ENCODE data around the gene C22orf31.

The C22orf31 gene

DNA sequence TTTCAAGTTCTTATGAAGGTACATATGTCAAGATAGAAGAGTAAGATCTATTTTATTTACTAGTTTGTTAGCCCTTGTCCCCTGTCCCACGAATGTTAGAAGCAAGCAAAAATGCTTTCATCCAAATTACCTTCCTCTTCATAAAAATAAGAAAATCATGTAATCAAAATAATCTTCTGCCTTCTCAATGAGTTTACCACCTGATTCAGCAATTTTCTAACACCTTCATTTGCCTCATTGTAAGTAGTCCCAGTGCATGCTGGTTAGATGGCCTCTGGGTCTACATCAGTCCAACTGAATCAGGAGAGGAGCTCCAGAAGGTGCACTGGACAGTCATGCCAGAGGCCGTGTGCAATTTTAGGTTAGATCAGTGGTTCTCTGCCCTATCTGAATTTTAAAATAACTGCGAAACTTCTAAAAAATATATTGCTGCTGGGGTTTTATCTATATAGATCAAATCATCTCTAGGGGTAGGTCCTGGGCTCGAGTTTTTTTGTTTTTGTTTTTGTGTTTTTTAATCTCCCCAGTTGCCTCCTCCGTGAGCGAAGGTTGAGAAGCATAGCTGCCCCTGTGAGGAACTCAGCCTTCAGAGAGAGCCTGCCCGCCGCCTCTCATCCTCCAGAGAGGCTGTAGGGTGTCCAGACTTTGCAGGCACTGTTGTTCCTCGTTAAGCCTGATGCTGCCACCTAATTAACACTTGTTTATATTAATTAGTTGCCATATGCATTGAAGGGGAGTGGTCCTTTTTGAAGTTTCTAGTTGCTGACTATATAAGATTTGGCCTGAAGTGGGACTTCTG, 32.2 kb downstream of the C22orf31 start:
- DNase-seq (ENCODE audit: low spot score) = no peak

DNA sequence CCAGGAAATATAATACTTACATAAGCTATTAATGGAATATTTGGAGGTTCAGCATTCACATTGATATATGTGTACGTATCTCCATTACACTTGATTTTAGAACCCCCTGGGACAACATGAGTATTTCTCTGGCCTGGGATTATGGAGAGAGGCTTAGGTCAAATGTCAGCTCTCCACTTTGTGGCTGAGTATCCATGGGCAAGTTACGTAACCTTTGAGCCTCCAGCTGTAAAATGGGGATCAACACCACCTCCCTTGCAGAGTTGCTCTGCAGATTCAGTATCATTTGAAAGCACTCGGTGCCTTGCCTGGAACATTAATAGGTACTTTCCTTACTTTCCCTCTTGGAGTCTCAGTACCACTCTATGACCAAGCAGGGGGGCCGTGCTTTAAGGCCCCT, 33.2 kb downstream of the C22orf31 start:
- no peak for DNase-seq (ENCODE audit: low spot score)

DNA sequence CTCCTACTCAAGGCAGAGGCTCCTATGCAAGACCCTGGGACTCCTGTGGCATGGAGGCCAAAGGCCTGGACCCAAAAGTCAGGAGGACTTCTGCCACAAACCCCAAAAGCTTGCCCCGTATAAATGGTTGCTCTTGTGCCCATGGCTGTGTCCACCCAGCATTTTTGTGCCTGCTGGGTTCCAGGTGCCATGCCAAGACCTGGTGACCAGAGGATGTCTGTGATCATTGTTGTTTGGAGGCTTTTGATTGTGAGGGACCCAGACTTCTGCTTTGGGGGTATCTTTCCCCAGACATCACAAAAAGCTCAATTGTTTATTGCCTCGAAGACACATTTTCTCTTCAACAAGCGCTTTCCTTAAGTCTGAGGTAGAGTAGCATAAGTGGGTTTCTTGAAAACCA, 35.1 kb downstream of the C22orf31 start:
- DNase-seq (ENCODE audit: low spot score) = no peak

DNA sequence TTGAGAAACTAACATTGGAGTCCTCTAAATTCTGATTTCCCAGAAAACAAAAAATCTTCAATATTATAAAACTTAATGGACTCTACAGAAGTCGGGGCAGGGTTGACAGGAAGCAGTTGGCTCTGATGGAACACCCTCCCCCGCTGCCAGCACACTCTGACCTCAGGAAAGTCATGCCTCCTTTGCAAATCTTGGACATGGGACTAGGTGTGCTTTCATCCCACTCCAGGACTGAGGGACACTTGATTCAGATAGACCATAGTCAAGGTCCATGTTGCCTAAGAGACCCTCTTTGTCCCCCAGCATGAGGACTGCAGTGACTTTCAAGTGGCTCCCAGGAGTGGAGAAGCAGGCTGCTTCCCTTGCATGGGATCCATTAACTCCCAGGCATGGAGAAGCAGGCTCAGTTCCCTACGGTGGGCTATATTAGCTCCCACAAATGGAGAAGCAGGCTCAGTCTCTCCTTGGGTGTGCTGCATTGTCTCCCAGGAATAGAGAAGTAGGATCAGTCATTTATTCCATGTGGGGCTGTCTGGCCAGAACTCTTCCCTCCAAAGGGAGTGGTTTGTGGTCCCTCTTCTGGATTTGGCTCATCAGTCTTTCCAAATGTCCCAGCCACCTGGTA, 38.3 kb downstream of the C22orf31 start:
- DNase-seq (ENCODE audit: low spot score) = no peak

- DNase-seq (ENCODE audit: low spot score) = no peak
Measured at GRCh38 chr22:29022101-29022817, 39.4 kb downstream of the C22orf31 start.

DNA sequence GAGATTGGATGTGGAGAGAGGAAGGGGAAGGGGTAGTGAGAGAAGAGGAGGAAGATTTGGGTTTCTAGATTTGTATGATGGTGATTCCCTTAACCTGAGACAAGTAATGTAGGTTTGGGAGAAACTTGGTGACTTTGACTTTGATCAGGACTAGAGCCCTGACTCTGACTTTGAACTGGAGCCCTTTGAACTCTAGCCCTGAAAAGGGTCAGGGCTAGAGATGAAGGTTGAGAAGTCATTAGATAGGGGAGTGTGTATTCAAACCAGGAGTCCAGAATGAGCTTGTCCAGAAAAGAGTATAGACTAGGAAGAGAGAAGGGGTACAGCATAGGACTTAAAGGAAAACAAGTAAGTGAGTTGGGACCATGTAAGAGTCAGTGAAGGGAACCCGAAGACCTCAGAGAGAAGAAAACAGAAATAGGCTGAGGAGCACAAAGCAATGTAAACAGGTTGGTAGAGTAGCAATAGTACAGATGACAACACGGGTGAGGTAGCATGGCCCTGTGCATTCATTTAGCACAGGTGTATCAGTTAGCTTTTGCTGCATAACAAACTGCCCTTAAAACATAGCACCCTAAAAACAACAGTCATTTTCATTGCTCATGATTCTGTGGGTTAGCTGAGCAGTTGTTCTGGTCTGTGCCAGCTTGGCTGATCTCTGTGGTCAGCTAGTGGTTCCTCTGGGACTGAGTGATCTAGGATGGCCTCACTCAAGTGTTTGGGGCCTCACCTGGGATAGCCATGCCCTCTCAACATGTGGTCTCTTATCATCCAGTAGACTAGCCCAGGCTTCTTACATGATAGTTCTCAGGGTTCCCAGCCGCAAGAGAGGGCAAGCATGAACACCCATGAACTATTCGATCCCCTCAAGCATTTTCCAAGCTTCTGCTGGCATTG, 43.1 kb downstream of the C22orf31 start:
- no peak for DNase-seq (ENCODE audit: low spot score)

- no peak for DNase-seq (ENCODE audit: low spot score)
Measured at GRCh38 chr22:29016067-29016938, 45.3 kb downstream of the C22orf31 start.

- no peak for DNase-seq (ENCODE audit: low spot score)
Measured at GRCh38 chr22:29014773-29015172, 46.9 kb downstream of the C22orf31 start.

DNA sequence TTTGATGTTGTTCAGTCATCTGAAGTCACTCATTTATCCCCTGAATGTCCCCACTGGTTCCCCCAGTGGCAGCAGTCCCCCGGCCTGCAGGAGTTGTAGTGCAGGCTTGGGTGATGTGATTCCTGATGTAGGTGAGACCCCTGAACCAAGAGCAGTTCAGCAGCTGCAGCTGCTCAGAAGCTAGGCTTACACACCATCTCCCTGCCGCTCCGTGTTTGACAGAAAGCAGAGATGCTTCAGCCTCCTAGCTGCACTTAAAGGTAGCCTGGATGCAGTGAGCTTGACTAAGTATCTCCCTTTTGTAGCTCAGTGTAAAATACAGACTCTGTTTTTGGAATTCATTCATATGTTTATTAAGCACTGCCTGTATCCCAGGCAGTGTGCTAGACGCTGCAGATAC, 47.3 kb downstream of the C22orf31 start:
- DNase-seq (ENCODE audit: low spot score) = no peak

DNA sequence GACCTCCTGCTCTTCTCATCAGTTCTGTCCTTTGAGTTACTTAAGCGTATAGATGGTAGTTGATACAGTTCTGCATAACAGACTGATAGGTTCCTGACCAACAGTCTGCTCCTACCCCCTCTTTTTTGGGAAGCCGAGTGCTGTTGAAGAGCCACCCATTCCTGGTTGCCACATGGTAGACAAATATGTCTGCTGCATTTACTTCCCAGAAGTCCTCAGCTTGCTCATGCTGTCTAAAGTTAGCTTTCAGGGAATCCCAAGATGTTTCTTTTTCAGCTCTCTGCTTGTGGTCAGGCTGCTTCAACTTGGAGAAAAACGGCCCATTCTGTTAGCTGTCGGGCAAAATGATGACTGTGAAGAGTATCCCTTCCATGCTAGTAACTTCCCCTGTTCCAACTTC, 48.7 kb downstream of the C22orf31 start:
- no peak for DNase-seq (ENCODE audit: low spot score)

GRCh38 chr22:29012101-29012433, 49.6 kb downstream of the C22orf31 start:
- no peak for DNase-seq (ENCODE audit: low spot score)

GRCh38 chr22:29011240-29012100, 50.2 kb downstream of the C22orf31 start:
- no peak for DNase-seq (ENCODE audit: low spot score)

GRCh38 chr22:29009148-29009547, 52.5 kb downstream of the C22orf31 start:
- DNase-seq (ENCODE audit: low spot score) = no peak

All from GM03348 (cell line).